ENCODE results near the gene LRPAP1.

Gene LRPAP1

DNA sequence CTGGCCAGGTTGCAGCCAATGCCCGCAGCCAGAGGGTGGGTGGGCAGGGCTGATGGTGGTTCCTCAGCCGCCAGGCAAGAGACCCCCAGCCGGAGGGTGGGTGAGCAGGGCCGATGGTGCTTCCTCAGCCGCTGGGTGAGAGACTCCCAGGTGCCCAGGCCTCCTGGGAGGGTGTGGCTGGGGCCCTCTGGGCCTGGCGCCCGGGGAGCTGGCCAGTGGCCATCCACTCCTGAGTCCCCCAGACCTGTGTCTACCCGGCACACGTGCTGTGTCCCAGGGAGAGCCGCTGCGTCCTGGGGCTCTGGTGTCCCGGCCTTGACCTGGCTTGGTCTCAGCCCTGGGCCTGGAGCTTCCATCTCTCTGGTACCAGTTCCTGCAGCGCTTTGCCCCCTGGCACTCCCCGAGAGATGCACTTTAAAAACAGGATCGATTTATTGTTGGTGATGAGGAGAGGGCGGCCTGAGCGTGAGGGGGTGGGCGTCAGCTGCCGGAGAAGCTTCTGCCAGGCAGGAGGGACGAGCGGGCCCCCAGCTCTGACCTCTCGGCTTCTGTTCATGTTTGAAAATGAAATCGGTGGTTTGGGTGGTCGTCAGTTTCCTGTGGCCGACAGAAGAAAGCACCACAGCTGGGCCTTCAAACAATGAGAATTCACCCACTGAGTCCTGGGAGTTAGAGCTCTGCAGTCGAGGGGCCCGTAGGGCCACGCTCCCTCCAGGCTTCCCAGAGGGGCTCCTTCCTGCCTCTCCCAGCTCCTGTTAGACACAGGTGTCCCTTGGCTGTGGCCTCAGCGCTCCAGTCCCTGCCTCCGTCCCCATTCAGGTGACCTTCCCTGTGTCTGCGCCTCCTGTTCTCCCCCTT, 62.6 kb downstream of the LRPAP1 start:
- ATAC-seq = no peak

DNA sequence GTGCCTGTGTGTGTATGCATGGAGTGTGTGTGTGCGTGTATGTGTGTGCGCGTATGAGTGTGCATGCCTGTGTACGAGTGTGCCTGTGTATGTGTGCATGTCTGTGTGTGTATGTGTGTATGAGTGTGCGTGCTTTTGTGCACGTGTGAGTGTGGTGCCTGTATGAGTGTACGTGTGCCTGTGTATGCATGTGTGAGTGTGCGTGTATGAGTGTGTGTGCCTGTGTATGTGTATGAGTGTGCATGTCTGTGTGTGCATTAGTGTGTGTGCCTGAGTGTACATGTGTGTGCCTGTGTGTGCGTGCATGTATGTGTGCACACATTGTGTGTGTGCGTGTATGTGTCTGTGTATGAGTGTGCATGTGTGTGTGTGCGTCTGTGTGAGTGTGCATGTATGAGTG, 63.4 kb downstream of the LRPAP1 start:
- TF ChIP-seq CSDC2 (CRISPR knock-in tag; IDR thresholded peaks at IDR 0.05) (no peak), ARNTL (CRISPR knock-in tag; IDR thresholded peaks at IDR 0.05; ENCODE audit: borderline replicate concordance, low read depth) (no peak), PPARA (CRISPR knock-in tag; IDR thresholded peaks at IDR 0.05; ENCODE audit: borderline replicate concordance) (no peak), ZNF565 (CRISPR knock-in tag; conservative IDR thresholded peaks at IDR 0.05; ENCODE audit: low read depth) (no peak), ZNF70 (CRISPR knock-in tag; IDR thresholded peaks at IDR 0.05) (no peak), TCF4 (CRISPR knock-in tag; IDR thresholded peaks at IDR 0.05; ENCODE audit: borderline replicate concordance) (no peak), ESRRG (CRISPR knock-in tag; IDR thresholded peaks at IDR 0.05) (no peak), OSR1 (CRISPR knock-in tag; IDR thresholded peaks at IDR 0.05) (no peak), GLIS3 (CRISPR knock-in tag; IDR thresholded peaks at IDR 0.05) (no peak), RARB (CRISPR knock-in tag; IDR thresholded peaks at IDR 0.05) (no peak), ZNF8 (CRISPR knock-in tag; IDR thresholded peaks at IDR 0.05) (no peak), SNAI2 (CRISPR knock-in tag; IDR thresholded peaks at IDR 0.05) (no peak), BACH2 (CRISPR knock-in tag; IDR thresholded peaks at IDR 0.05; ENCODE audit: borderline replicate concordance) (no peak), TOX (CRISPR knock-in tag; IDR thresholded peaks at IDR 0.05; ENCODE audit: borderline replicate concordance) (no peak), ISL1 (CRISPR knock-in tag; IDR thresholded peaks at IDR 0.05) (no peak)
- TF ChIP-seq, protein P1, sequence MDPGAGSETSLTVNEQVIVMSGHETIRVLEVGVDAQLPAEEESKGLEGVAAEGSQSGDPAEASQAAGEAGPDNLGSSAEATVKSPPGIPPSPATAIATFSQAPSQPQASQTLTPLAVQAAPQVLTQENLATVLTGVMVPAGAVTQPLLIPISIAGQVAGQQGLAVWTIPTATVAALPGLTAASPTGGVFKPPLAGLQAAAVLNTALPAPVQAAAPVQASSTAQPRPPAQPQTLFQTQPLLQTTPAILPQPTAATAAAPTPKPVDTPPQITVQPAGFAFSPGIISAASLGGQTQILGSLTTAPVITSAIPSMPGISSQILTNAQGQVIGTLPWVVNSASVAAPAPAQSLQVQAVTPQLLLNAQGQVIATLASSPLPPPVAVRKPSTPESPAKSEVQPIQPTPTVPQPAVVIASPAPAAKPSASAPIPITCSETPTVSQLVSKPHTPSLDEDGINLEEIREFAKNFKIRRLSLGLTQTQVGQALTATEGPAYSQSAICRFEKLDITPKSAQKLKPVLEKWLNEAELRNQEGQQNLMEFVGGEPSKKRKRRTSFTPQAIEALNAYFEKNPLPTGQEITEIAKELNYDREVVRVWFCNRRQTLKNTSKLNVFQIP (CRISPR knock-in tag; IDR thresholded peaks at IDR 0.05; ENCODE audit: borderline replicate concordance, low read depth) = no peak
- TF ChIP-seq, protein P2, sequence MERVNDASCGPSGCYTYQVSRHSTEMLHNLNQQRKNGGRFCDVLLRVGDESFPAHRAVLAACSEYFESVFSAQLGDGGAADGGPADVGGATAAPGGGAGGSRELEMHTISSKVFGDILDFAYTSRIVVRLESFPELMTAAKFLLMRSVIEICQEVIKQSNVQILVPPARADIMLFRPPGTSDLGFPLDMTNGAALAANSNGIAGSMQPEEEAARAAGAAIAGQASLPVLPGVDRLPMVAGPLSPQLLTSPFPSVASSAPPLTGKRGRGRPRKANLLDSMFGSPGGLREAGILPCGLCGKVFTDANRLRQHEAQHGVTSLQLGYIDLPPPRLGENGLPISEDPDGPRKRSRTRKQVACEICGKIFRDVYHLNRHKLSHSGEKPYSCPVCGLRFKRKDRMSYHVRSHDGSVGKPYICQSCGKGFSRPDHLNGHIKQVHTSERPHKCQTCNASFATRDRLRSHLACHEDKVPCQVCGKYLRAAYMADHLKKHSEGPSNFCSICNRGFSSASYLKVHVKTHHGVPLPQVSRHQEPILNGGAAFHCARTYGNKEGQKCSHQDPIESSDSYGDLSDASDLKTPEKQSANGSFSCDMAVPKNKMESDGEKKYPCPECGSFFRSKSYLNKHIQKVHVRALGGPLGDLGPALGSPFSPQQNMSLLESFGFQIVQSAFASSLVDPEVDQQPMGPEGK (CRISPR knock-in tag; IDR thresholded peaks at IDR 0.05; ENCODE audit: borderline replicate concordance) = no peak
- TF ChIP-seq, protein P3, sequence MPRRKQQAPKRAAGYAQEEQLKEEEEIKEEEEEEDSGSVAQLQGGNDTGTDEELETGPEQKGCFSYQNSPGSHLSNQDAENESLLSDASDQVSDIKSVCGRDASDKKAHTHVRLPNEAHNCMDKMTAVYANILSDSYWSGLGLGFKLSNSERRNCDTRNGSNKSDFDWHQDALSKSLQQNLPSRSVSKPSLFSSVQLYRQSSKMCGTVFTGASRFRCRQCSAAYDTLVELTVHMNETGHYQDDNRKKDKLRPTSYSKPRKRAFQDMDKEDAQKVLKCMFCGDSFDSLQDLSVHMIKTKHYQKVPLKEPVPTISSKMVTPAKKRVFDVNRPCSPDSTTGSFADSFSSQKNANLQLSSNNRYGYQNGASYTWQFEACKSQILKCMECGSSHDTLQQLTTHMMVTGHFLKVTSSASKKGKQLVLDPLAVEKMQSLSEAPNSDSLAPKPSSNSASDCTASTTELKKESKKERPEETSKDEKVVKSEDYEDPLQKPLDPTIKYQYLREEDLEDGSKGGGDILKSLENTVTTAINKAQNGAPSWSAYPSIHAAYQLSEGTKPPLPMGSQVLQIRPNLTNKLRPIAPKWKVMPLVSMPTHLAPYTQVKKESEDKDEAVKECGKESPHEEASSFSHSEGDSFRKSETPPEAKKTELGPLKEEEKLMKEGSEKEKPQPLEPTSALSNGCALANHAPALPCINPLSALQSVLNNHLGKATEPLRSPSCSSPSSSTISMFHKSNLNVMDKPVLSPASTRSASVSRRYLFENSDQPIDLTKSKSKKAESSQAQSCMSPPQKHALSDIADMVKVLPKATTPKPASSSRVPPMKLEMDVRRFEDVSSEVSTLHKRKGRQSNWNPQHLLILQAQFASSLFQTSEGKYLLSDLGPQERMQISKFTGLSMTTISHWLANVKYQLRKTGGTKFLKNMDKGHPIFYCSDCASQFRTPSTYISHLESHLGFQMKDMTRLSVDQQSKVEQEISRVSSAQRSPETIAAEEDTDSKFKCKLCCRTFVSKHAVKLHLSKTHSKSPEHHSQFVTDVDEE (CRISPR knock-in tag; IDR thresholded peaks at IDR 0.05) = no peak
- TF ChIP-seq, protein P4, sequence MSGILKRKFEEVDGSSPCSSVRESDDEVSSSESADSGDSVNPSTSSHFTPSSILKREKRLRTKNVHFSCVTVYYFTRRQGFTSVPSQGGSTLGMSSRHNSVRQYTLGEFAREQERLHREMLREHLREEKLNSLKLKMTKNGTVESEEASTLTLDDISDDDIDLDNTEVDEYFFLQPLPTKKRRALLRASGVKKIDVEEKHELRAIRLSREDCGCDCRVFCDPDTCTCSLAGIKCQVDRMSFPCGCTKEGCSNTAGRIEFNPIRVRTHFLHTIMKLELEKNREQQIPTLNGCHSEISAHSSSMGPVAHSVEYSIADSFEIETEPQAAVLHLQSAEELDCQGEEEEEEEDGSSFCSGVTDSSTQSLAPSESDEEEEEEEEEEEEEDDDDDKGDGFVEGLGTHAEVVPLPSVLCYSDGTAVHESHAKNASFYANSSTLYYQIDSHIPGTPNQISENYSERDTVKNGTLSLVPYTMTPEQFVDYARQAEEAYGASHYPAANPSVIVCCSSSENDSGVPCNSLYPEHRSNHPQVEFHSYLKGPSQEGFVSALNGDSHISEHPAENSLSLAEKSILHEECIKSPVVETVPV (CRISPR knock-in tag; IDR thresholded peaks at IDR 0.05) = no peak
- no peak for ATAC-seq

More for the DNA sequence above, 62.6 kb downstream of the LRPAP1 start:
- TF ChIP-seq ZNF70 (CRISPR knock-in tag; IDR thresholded peaks at IDR 0.05) (no peak), ZC3H10 (CRISPR knock-in tag; IDR thresholded peaks at IDR 0.05) (no peak), ESRRG (CRISPR knock-in tag; IDR thresholded peaks at IDR 0.05) (no peak), GLIS3 (CRISPR knock-in tag; IDR thresholded peaks at IDR 0.05) (no peak), OSR1 (CRISPR knock-in tag; IDR thresholded peaks at IDR 0.05) (no peak), TOX (CRISPR knock-in tag; IDR thresholded peaks at IDR 0.05; ENCODE audit: borderline replicate concordance) (no peak), ZFP30 (CRISPR knock-in tag; IDR thresholded peaks at IDR 0.05) (no peak), BACH2 (CRISPR knock-in tag; IDR thresholded peaks at IDR 0.05; ENCODE audit: borderline replicate concordance) (no peak), RARB (CRISPR knock-in tag; IDR thresholded peaks at IDR 0.05) (no peak), ISL1 (CRISPR knock-in tag; IDR thresholded peaks at IDR 0.05) (no peak)
- TF ChIP-seq, protein P4 (CRISPR knock-in tag; IDR thresholded peaks at IDR 0.05) = no peak
- TF ChIP-seq, protein P1 (CRISPR knock-in tag; IDR thresholded peaks at IDR 0.05; ENCODE audit: borderline replicate concordance, low read depth) = no peak
- TF ChIP-seq, protein P2 (CRISPR knock-in tag; IDR thresholded peaks at IDR 0.05; ENCODE audit: borderline replicate concordance) = no peak
